ENCODE measurements around the gene ATP4B.

Gene ATP4B

GRCh38 chr13:113610266-113610665 is 47.7 kb downstream of the ATP4B start:
- no peak overlapping the region for H3K4me3 ChIP-seq (ENCODE audit: low read depth, low read length)
- no peak for DNase-seq (ENCODE audit: low read depth)
- TF ChIP-seq, protein P1, sequence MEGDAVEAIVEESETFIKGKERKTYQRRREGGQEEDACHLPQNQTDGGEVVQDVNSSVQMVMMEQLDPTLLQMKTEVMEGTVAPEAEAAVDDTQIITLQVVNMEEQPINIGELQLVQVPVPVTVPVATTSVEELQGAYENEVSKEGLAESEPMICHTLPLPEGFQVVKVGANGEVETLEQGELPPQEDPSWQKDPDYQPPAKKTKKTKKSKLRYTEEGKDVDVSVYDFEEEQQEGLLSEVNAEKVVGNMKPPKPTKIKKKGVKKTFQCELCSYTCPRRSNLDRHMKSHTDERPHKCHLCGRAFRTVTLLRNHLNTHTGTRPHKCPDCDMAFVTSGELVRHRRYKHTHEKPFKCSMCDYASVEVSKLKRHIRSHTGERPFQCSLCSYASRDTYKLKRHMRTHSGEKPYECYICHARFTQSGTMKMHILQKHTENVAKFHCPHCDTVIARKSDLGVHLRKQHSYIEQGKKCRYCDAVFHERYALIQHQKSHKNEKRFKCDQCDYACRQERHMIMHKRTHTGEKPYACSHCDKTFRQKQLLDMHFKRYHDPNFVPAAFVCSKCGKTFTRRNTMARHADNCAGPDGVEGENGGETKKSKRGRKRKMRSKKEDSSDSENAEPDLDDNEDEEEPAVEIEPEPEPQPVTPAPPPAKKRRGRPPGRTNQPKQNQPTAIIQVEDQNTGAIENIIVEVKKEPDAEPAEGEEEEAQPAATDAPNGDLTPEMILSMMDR (IDR thresholded peaks at IDR 0.05; ENCODE audit: insufficient read depth, low read depth, low read length, missing control alignments), result no peak

DNA sequence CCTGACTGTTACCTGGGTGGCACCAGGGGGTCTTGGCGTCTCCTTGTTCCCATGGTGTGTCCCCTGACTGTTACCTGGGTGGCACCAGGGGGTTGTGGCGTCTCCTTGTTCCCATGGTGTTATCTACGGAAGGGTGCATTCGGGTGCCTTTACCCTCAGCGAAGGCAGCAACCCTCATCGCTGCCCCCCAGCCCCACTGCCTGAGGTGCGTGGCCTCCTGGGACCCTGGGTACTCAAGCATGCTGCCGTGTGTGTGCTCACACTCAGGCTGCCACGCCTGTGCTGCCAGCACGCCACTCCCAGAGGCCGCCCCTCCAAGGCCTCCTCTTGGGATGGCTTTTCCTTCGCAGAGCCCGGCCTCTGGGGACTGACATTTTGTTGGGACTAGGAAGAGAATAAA is 48.4 kb downstream of the ATP4B start:
- TF ChIP-seq, protein P1 (IDR thresholded peaks at IDR 0.05; ENCODE audit: insufficient read depth, low read depth, low read length, missing control alignments), result no peak
- no peak for DNase-seq (ENCODE audit: low read depth)
- no peak overlapping the region for H3K4me3 ChIP-seq (ENCODE audit: low read depth, low read length)

- TF ChIP-seq, protein P1 (IDR thresholded peaks at IDR 0.05; ENCODE audit: insufficient read depth, low read depth, low read length, missing control alignments), result no peak
- H3K4me3 ChIP-seq (ENCODE audit: low read depth, low read length), result no peak overlapping the region
- DNase-seq (ENCODE audit: low read depth), result no peak
Observed at GRCh38 chr13:113608967-113609533, 48.9 kb downstream of the ATP4B start.

- TF ChIP-seq, protein P1 (IDR thresholded peaks at IDR 0.05; ENCODE audit: insufficient read depth, low read depth, low read length, missing control alignments), result no peak
- no peak overlapping the region for H3K4me3 ChIP-seq (ENCODE audit: low read depth, low read length)
- DNase-seq (ENCODE audit: low read depth), result no peak
Observed at GRCh38 chr13:113607889-113608635, 49.9 kb downstream of the ATP4B start.

DNA sequence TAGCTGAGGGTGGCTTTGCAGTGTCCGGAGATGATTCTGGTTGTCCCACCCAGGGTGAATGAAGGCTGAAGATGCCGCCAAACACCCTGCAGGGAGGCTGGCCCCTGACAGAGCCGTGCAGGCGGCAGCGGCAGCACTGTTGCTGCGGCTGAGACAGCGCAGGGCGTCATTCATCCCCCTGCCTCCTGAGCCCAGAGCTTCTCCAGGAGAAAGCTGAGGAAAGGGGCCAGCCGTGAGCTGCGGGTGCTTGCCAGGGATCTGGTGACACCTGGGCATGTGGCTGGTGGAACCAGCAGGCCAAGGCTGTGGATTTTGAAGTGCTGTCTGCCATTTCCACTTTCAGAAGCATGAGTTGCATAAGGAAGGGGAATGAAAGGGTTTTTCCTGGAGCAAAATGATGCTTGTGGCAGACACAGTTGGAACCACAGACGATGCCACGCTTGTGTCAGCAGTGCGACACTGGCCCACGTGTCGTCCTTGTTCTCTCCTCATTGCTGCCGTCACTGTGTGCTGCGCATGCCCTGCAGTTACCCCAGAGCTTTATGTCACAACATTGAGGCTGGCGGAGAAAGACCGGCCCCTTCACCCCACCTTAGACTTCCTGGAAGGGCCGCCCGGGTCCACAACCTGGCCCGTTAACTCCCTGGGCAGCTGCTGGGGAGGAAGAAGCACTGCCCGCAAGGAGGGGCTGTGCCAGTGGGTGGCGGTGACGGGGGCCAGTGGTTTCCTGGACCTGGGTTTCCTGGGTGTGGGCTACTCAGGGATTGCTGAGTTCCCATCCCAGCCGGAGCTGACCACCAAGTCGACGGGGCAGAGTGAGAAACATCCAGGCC is 50.7 kb downstream of the ATP4B start:
- H3K4me3 ChIP-seq (ENCODE audit: low read depth, low read length), result no peak overlapping the region
- TF ChIP-seq, protein P1 (IDR thresholded peaks at IDR 0.05; ENCODE audit: insufficient read depth, low read depth, low read length, missing control alignments), result no peak
- DNase-seq (ENCODE audit: low read depth), result no peak

DNA sequence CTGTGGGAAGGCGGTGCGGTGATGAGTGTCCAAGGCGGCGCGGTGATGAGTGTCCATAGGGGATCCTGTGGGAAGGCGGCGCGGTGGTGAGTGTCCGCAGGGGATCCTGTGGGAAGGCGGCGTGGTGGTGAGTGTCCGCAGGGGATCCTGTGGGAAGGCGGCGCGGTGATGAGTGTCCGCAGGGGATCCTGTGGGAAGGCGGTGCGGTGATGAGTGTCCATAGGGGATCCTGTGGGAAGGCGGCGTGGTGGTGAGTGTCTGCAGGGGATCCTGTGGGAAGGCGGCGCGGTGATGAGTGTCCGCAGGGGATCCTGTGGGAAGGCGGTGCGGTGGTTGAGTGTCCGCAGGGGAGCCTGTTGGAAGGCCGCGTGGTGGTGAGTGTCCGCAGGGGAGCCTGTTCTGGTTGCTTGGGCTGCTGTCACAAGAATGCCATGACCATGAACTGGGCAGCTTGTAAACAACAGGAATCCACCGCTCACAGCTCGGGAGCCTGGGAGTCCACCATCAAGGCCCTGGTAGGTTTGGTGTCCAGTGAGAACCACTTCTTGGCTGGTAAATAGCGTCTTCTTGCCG is 52.0 kb downstream of the ATP4B start:
- DNase-seq (ENCODE audit: low read depth), result no peak
- TF ChIP-seq, protein P1 (IDR thresholded peaks at IDR 0.05; ENCODE audit: insufficient read depth, low read depth, low read length, missing control alignments), result no peak

More for the DNA sequence above, 52.0 kb downstream of the ATP4B start:
- H3K4me3 ChIP-seq (ENCODE audit: low read depth, low read length), result no peak overlapping the region

Measured in GM12865 (cell line).